ENCODE results near the gene FRAT2.
A peak's percentile ranks its signal among the peaks of the same experiment; 100 is the strongest.

Gene FRAT2

DNA sequence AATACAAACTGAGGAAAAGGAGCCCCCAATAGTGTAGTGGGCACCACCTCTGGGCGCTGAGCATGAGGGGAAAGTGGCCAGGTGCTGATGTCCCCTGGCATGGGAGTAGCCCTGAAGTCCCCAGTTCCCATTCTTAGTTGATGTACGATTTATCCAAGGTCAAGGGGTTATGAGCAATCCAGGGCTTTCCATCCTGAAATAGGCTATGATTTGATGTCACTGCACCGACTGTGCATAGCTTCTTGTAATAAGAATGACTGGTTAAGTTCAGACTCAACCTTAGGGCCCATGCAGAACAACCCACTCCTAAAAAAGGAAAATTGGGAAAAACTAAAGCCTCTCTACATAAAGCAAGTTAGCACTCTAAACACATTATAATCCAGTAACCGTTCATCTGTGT is 11.0 kb downstream of the FRAT2 start:
- peak; percentile 51 for DNase-seq

DNA sequence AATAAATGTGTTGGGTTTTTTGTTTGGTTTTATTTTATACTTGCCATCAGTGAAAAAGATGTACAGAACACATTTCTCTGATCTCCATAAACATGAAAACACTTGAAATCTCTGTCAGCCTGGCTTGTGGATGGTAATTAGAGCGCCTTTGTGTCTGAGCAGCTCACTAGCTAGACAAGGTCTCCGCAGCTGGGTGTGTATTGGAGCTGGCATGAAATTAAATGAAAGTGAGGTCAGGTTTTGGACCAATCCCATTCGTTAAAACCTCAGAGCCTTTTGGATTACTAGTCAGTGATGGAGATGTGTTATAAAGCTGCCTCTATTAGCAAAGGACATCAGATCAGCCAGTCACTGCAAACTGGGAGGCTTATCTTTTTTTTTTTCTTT is 12.7 kb downstream of the FRAT2 start:
- no peak for DNase-seq

DNA sequence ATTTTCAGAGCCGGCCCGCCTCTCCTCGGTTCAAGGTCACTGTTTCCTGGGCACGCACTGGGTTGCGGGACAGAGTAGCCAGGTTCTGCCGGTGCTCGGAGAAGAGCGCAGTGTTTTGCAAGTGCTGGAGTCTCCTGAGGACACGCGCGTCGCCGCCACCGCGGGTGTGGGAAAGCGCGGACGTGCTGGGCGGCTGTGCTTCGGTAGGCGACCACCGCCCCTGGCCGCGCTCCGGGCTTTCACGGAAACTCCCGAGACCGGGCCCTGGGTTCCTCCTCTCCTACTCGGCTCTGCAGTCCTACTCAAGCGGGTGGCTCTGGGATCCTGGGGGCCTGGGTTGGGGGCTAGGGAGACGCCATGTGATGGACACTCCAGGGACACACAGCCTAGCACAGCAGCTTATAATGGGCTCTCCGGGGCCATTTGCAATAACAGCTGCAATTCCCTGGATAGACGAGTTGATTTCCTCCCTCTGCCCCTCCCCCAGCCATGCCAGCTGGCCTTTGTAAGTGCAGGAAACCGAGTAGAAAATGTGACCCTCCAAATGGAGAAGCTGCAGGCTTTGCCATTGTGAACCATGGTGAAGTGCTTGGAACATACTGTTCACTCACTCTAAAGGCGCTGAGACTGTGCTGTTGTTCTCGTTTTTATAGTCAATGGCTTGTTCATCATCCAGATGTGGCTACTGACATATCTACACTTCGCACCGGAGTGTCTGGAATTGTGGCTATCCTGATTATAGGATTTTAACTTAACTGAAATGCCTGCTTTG is 13.3 kb downstream of the FRAT2 start:
- DNase-seq, result peak; percentile 61

DNA sequence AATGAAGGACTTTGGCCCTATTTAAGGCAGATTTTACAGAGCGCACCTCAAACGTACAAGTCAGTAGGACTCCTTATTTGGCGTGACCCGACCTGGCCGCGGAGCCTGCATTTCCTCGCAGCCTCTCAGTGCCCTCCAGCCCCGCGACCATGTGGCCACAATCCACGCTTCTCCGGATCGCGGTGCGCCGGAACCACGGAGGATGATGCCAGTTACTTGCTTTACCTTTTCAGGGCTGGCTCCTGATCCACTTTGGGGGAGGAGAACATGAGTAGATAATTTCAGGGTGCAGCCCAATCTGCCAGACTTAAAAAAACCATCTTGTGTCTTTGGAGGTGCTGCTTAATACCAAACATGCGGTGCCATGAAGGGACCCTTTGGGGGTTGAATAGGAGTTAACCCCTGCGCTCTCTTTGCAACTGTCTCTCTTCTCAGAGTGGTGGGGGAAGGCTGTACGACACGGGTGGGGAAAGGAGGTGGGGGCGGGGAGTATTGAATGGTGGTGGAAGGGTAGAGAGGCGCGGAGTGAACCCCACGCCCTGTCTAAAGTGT is 14.0 kb downstream of the FRAT2 start:
- DNase-seq, result no peak

GRCh38 chr10:97319671-97320479 is 14.7 kb downstream of the FRAT2 start:
- peak; percentile 60 for DNase-seq

DNA sequence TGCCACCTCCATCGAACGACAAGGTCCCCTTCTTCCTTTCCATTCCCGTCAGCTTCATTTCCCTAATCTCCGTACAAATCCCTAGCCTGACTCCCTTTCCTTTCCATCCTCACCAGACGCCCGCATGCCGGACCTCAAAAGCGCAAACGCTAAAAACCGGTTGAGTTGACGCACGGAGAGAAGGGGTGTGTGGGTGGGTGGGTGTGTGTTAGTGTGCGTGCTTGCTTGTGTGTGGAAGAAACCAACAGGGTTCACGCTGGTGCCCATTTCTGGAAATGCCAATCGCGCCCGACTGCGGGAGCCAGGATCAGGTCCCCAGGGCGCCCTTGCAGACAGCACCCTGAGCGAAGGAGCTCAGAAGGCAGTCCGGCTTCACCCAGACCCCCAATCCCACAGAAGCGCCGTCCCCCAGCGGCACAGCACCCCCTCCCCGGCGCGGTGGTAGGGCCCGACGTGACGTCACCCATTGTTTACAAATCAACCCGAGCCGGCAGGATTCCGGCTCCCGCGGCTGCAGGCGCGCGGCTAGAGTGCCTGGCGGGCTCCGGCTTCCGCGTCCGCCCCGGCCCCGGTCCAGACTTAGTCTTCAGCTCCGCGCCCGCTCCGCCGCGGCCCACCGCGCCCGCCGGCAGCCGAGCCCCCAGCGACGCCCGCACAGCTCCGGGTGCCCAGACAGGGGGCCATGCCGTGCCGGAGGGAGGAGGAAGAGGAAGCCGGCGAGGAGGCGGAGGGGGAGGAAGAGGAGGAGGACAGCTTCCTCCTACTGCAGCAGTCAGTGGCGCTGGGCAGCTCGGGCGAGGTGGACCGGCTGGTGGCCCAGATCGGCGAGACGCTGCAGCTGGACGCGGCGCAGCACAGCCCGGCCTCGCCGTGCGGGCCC is 15.5 kb downstream of the FRAT2 start, which contains the start of gene FRAT1:
TSS of gene FRAT1 (plus strand) at position 500 of the 880 bp plus-strand sequence. CDS start at position 683, 183 bp downstream.
- peak; percentile 87 for DNase-seq

GRCh38 chr10:97314671-97315070 is 19.9 kb downstream of the FRAT2 start:
- peak; percentile 56 for DNase-seq

DNA sequence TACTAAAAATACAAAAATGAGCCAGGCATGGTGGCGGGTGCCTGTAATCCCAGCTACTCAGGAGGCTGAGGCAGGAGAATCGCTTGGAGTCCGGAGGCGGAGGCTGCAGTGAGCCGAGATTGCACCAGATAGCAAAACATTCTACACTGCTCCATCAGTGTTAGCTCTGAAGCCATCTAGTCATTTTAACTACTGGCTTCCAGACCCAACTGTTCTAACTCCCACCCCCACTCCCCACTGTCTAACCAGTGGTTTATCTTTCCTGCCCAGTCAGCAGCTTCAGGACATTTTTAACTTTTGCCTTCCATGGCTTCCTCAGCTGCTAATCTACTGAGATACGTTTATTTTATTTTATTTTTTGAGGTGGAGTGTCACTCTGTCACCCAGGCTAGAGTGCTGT is 21.6 kb downstream of the FRAT2 start:
- DNase-seq, result no peak

GRCh38 chr10:97311111-97311626 is 23.4 kb downstream of the FRAT2 start:
- DNase-seq, result no peak

GRCh38 chr10:97307866-97308780 is 26.4 kb downstream of the FRAT2 start:
- DNase-seq, result no peak

GRCh38 chr10:97307441-97307840 is 27.1 kb downstream of the FRAT2 start:
- peak; percentile 65 for DNase-seq

- DNase-seq, result no peak
These were observed 32.3 kb downstream of the FRAT2 start for GRCh38 chr10:97302088-97302791.

DNA sequence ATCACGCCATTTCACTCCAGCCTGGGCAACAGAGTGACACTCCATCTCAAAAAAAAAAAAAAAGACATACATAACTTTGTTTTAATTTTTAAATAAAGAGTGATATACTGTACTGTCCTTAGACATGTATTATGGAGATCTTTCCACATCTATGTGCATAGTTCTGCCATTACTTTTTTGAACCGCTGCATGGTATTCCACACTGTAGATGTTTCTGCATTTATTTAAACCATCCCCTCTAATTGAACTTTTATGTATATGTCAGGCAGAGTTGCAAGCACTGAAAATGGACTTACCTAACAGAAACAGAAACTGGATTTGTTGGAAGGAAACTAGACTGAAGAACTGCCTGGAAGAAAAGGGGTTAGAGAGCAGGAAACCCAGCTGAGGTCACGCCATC is 33.5 kb downstream of the FRAT2 start:
- no peak for DNase-seq

DNA sequence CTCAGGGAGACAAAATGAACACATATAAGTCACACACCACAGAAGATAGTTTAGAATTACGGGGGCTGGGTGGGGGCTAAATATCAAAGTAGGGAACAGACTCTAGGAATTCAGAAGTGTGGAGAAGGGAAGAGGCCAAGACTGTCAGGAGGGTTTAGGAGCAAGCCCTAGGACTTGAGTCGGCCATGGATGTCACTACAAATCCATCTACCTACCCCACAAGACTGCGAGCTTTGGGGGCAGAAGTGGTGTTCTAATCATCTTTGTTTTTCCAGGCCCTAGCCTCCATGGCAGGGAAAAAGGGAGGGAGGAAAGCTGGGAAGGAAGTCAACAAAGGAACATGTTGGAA is 36.3 kb downstream of the FRAT2 start:
- no peak for DNase-seq

DNA sequence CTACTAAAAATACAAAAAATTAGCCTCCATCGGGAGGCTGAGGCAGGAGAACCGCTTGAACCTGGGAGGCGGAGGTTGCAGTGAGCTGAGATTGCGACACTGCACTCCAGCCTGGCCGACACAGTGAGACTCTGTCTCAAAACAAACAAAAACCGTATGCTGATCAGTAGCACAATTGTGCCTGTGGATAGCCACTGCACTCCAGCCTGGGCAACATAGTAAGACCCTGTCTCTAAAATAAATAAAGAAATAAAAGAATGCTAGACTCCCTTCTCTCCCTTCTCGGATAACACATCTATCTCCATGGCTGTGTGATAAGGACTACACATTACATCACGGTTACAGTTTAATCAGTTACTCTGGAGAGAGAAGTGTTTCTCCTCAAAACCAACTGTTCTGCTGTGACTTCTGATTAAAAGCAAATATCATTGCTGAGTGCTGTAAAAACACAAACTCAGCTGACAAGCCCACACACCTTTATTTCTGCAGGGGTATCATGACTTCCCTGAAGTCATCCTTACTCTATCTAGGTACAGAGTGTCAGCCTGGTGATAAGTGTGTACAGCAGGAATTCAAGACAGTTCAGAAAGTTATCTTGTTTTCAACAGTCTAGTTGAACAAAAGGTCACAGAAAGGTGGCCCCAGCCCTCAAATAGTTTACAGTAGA is 36.8 kb downstream of the FRAT2 start:
- no peak for DNase-seq

- no peak for DNase-seq
These were observed 41.7 kb downstream of the FRAT2 start for GRCh38 chr10:97292862-97293198.

GRCh38 chr10:97292097-97292861 is 42.2 kb downstream of the FRAT2 start, which contains the start of gene ARHGAP19:
TSS of gene ARHGAP19 (minus strand) at chr10:97292637. CDS start at chr10:97292627, 10 bp downstream.
- peak; percentile 99 for DNase-seq

GRCh38 chr10:97291357-97292096 is 43.0 kb downstream of the FRAT2 start:
- no peak for DNase-seq

Data from inflammatory macrophage treated with lipopolysaccharide for 4 hours (primary cell).